ENCODE results near the gene TMEM178B. TPM values are rescaled to one million over a fixed set of nuclear protein-coding genes. Genes with fewer than 3 reads are reported as not detected.

Gene TMEM178B
- total RNA-seq, 1 experiment from 2014 or later, result not detected

- BruUV-seq (replicated peaks), result no TSS peak
- intact Hi-C loops (cut with micrococcal nuclease), result no loop called here
- no peak for TF ChIP-seq CTCF (IDR thresholded peaks at IDR 0.05; ENCODE audit: unreplicated experiment)
These were observed 206.2 kb downstream of the TMEM178B start for GRCh38 chr7:141280100-141280499.

GRCh38 chr7:141281311-141281710 is 207.4 kb downstream of the TMEM178B start:
- Mint-ChIP-seq H3K9me3 (ENCODE audit: unreplicated experiment) (peaks cover 19% of the 10 kb centered on the region), H3K4me3 (ENCODE audit: unreplicated experiment) (no peak overlapping the region), H3K27me3 (ENCODE audit: insufficient read depth, unreplicated experiment) (no peaks in the 10 kb centered on the region), H3K4me1 (ENCODE audit: insufficient read depth, unreplicated experiment) (no peaks in the 10 kb centered on the region), H3K27ac (ENCODE audit: low read depth, unreplicated experiment) (no peak overlapping the region), H3K36me3 (ENCODE audit: insufficient read depth, unreplicated experiment) (no peaks in the 10 kb centered on the region)
- no peak for DNase-seq (ENCODE audit: unreplicated experiment)
- POLR2A ChIA-PET, result no interaction called here
- TF ChIP-seq CTCF (IDR thresholded peaks at IDR 0.05; ENCODE audit: unreplicated experiment), result no peak
- CTCF ChIA-PET, result interaction anchor here (0.6 kb wide), 1 partner anchor 505 kb away, joined by 3 read pairs; no protein-coding TSS in a partner anchor
- no TSS peak for BruUV-seq (replicated peaks)
- intact Hi-C loops (cut with micrococcal nuclease), result no loop called here

More at GRCh38 chr7:141280100-141280499, 206.2 kb downstream of the TMEM178B start:
- H3K9me3 Mint-ChIP-seq (ENCODE audit: unreplicated experiment), result peaks cover 19% of the 10 kb centered on the region
- H3K27ac Mint-ChIP-seq (ENCODE audit: low read depth, unreplicated experiment), result no peak overlapping the region
- no peaks in the 10 kb centered on the region for H3K36me3 Mint-ChIP-seq (ENCODE audit: insufficient read depth, unreplicated experiment)
- H3K4me1 Mint-ChIP-seq (ENCODE audit: insufficient read depth, unreplicated experiment), result no peaks in the 10 kb centered on the region
- CTCF ChIA-PET, result interaction anchor here (0.6 to 0.7 kb wide), 2 partner anchors 64 to 109 kb away, joined by 3 read pairs; no protein-coding TSS in a partner anchor
- H3K4me3 Mint-ChIP-seq (ENCODE audit: unreplicated experiment), result no peak overlapping the region
- DNase-seq (ENCODE audit: unreplicated experiment), result no peak
- POLR2A ChIA-PET, result no interaction called here
- no peaks in the 10 kb centered on the region for H3K27me3 Mint-ChIP-seq (ENCODE audit: insufficient read depth, unreplicated experiment)

- intact Hi-C loops (cut with micrococcal nuclease), result no loop called here
- no TSS peak for BruUV-seq (replicated peaks)
- Mint-ChIP-seq H3K27me3 (ENCODE audit: insufficient read depth, unreplicated experiment) (no peaks in the 10 kb centered on the region), H3K4me1 (ENCODE audit: insufficient read depth, unreplicated experiment) (no peaks in the 10 kb centered on the region), H3K9me3 (ENCODE audit: unreplicated experiment) (peaks cover 7% of the 10 kb centered on the region), H3K4me3 (ENCODE audit: unreplicated experiment) (no peak overlapping the region), H3K27ac (ENCODE audit: low read depth, unreplicated experiment) (no peak overlapping the region), H3K36me3 (ENCODE audit: insufficient read depth, unreplicated experiment) (no peaks in the 10 kb centered on the region)
- no peak for TF ChIP-seq CTCF (IDR thresholded peaks at IDR 0.05; ENCODE audit: unreplicated experiment)
- CTCF ChIA-PET, result interaction anchor here (0.6 to 1.2 kb wide), 2 partner anchors 78 to 475 kb away, joined by 3 to 5 read pairs; no protein-coding TSS in a partner anchor
- DNase-seq (ENCODE audit: unreplicated experiment), result no peak
- POLR2A ChIA-PET, result no interaction called here
These were observed 212.7 kb downstream of the TMEM178B start for GRCh38 chr7:141286522-141286921.

- Mint-ChIP-seq H3K4me3 (ENCODE audit: unreplicated experiment) (no peak overlapping the region), H3K27ac (ENCODE audit: low read depth, unreplicated experiment) (no peak overlapping the region), H3K27me3 (ENCODE audit: insufficient read depth, unreplicated experiment) (no peaks in the 10 kb centered on the region), H3K9me3 (ENCODE audit: unreplicated experiment) (peaks cover 7% of the 10 kb centered on the region), H3K4me1 (ENCODE audit: insufficient read depth, unreplicated experiment) (no peaks in the 10 kb centered on the region), H3K36me3 (ENCODE audit: insufficient read depth, unreplicated experiment) (no peaks in the 10 kb centered on the region)
- no peak for DNase-seq (ENCODE audit: unreplicated experiment)
- BruUV-seq (replicated peaks), result no TSS peak
- ChIA-PET POLR2A (no interaction called here), CTCF (no interaction called here)
- no peak for TF ChIP-seq CTCF (IDR thresholded peaks at IDR 0.05; ENCODE audit: unreplicated experiment)
- intact Hi-C loops (cut with micrococcal nuclease), result no loop called here
These were observed 214.1 kb downstream of the TMEM178B start for GRCh38 chr7:141287936-141288335.
